ACHN (cell line): Measurements from ENCODE around the gene IL1RAP.

Source experiments
- DNase-seq: peaks from one replicate; pipeline ENCODE4 v3.0.0-alpha.2; 2015
- in situ Hi-C: cut with HindIII; loops from 2 replicates; pipeline ENCODE4 v1.10.0; 2017; ENCODE audit warnings: low sequenced_read_pairs, low pct_ligation_motif_present, low pct_unique_long_range_greater_than_20kb

Gene IL1RAP

DNA sequence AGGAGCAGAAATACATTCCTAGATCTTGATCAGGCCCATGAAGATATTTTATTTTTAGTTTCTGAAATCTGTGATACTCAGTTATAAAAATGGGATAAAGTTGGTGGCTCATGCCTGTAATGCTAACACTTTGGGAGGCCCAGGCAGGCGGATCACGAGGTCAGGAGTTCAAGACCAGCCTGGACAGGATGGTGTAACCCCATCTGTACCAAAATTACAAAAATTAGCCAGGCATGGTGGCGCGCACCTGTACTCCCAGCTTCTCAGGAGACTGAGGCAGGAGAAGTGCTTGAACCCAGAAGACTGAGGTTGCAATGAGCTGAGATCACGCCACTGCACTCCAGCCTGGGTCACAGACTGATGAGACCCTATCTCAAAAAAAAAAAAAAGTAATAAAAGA, 105.5 kb downstream of the IL1RAP start:
- DNase-seq = no peak
- in situ Hi-C loops = no loop called here

DNA sequence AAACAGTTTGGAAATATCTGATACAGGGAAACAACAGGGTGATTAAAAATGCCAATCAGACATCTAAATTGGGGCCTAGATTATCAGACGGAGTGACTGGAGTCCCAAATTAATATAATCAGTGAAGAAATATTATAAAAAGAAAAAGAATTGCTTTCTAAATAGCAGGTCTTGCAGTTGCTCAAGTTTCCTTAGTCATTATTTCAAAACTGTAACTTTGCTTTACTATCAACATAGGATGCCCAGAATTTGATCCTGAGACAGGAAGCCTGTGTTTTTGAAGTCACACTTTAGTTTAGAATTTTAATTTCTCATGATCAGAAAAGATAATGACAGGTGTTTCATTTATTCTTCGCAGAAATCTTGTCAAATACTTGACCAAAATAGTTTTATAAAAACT, 105.9 kb downstream of the IL1RAP start:
- DNase-seq = no peak
- in situ Hi-C loops = no loop called here

DNA sequence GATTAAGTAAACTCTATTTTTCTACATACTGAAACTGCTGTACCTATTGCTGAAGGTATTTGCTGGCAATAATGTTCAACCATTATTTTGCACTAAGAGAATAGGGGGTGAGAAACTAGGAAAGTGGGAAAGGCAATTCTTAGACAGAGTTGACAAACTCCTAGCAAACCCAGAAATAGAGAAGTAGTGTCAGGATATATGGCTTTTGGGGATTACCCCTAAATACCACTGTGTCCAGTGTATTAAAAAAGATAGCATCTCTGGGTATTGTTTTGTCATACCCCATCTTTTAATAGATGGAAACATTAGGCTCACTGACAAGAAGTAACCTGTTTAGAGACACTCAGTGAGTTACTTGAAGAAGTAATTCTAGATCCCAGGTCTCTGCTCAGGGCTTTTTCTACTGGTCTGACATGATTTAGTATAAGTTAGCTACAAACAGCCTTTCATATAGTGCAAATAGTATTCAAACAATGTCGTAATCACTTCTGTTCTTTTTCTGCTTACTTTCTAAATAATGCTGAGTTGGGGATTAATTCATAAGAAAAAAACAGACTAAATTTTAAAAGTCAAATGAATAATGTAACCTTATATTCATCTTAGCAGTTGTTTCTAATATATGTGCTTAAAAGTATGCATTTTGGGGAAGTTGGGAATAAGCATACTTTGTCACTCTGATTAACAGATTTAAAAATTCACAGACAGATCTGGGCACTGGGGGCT, 107.2 kb downstream of the IL1RAP start:
- no peak for DNase-seq
- in situ Hi-C loops = no loop called here

DNA sequence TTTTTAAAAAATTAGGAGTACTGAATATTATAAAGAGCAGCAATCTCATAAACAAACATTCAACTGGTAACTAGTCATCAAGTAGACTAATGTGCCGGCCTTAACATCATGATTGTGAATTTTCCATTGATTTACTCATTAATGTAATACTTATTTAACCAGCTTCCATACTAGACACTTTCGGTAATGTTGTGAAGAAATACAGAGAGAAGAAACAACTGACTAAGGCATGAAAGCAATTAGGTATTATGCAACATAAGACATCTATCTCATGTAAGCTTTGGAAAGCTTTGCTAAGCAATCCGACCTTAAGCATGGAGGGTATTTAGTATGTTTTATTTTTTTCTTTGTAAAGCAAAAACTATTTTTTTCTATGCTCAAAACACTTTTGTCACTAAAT, 108.0 kb downstream of the IL1RAP start:
- in situ Hi-C loops = no loop called here
- no peak for DNase-seq

DNA sequence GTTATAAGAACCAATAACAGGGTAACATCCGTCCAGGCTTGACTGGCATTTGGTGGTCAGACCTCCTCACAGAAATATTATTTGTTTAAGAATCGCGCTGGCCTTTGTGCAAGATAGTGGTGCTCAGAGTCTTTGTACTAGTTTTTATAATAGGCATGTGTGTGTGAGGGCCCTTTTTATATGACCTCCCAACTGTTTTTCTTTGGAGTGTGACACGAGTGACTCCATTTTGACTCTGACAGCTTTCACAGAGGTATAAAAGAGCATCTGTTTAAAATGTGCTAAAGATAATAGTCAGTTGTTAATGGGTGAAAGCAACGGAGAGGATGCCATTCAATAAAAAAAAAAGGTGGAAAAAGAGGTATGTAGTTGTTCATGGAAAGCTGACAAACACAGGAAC, 110.4 kb downstream of the IL1RAP start:
- DNase-seq = no peak
- in situ Hi-C loops = no loop called here

DNA sequence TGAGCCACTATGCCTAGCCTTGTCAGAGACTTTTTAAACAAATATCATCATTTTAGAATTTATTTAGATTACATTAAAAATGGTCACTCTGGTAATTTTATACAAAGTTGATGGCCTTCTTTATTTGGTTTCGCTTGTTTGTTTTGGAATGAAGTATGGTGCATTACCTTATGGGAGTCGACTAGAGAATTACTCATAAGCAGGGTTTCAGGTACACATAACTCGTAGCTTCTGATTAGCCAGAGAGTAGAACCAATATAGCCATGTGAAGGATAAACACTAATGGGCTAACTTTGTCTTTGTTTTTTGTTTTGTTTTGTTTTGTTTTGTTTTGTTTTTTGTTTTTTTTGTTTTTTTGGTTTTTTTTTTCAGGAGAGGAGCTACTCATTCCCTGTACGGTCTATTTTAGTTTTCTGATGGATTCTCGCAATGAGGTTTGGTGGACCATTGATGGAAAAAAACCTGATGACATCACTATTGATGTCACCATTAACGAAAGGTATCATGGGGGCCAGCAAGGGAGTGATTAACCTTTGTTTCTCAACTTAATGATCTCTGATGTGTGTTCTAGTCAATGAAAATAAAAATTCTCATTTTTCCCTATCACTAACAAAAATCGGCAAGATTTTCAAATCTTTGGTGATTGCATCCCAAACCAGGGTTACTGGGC, 113.2 kb downstream of the IL1RAP start:
- DNase-seq = no peak
- in situ Hi-C loops = no loop called here

DNA sequence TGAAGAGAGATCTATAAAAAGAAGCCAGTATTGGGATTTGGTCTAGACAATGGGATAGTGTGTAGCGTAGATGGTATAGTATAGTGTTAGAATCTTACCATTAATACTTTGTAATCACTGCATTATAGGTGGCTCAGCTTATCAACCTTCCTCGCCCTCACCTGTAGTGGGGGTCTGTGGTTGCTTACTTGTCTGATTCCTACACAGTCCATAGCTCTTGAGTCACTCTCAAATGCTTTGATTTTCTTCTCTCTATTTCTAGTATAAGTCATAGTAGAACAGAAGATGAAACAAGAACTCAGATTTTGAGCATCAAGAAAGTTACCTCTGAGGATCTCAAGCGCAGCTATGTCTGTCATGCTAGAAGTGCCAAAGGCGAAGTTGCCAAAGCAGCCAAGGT, 115.2 kb downstream of the IL1RAP start:
- no peak for DNase-seq
- in situ Hi-C loops = no loop called here

- in situ Hi-C loops = no loop called here
- DNase-seq = no peak
Measured at GRCh38 chr3:190631295-190631694, 117.4 kb downstream of the IL1RAP start.

DNA sequence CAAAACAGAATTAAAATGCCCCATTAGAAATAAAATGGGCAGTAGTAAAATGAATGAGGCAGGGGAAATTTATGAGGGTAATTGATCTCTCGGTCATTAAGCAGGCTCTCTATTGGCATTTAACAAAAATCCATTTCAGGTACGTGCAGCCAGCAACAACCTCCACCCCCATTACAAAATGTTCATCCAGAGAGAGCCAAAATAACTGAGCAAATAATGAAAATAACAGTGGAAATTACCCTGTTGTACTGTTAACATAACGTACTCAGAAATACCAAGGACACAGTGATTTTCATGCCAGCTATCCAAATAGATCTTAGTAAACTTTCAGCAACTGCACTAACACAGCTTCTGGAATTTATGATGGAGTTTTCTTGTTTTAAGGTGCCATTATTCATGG, 127.7 kb downstream of the IL1RAP start:
- no peak for DNase-seq
- in situ Hi-C loops = no loop called here

DNA sequence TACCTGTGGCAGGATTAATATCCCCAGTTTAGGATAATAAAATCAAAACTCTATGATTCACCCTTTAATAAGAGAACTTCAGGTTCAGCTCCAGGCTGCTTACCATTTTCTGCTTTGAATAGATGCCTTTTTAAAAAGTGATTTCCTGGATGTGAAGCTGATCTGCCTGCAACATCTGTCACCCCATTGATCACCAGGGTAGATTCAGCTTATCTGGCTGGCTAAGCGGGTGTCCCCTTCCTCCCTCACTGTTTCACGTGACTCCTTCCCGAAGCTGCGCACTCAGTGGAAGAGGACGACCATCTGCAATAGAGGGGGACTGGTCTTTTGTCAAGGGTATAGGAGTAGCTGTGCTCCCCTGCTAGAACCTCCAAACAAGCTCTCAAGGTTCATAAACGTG, 128.1 kb downstream of the IL1RAP start:
- in situ Hi-C loops = no loop called here
- no peak for DNase-seq

GRCh38 chr3:190644035-190644434, 130.2 kb downstream of the IL1RAP start:
- DNase-seq = no peak
- in situ Hi-C loops = no loop called here

GRCh38 chr3:190644766-190645165, 130.9 kb downstream of the IL1RAP start:
- DNase-seq = no peak
- in situ Hi-C loops = no loop called here

GRCh38 chr3:190645932-190646460, 132.1 kb downstream of the IL1RAP start:
- no peak for DNase-seq
- in situ Hi-C loops = no loop called here

GRCh38 chr3:190646996-190647395, 133.1 kb downstream of the IL1RAP start:
- in situ Hi-C loops = no loop called here
- DNase-seq = no peak

GRCh38 chr3:190655933-190656332, 142.0 kb downstream of the IL1RAP start:
- no peak for DNase-seq
- in situ Hi-C loops = no loop called here

GRCh38 chr3:190658106-190658505, 144.2 kb downstream of the IL1RAP start:
- in situ Hi-C loops = no loop called here
- no peak for DNase-seq

GRCh38 chr3:190666821-190667220, 152.9 kb downstream of the IL1RAP start:
- no peak for DNase-seq
- in situ Hi-C loops = no loop called here

- no peak for DNase-seq
- in situ Hi-C loops = no loop called here
Measured at GRCh38 chr3:190671658-190672057, 157.8 kb downstream of the IL1RAP start.

DNA sequence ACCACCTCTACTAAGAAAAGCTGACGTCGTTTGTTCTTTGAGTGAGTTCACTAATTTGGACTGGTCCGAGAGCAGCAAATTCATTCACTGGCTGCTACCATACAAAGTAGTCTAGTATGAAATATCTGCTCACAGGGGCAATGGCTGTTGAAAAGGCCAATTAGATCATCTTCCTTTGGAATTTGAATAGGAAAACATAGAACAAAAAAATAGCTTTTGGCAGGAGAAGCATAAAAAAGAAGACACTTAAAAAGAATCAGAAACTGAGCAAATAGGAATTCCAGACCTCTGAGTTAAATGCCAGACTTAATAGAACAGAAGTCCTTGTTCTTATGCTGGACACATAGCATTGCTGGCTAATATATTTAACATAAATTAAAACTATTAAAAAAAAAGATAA, 159.3 kb downstream of the IL1RAP start:
- no peak for DNase-seq
- in situ Hi-C loops = no loop called here

GRCh38 chr3:190676481-190676880, 162.6 kb downstream of the IL1RAP start:
- DNase-seq = no peak
- in situ Hi-C loops = no loop called here
